Stimulated activated CD8-positive, alpha-beta memory T cell treated with anti-CD3 and anti-CD28 coated beads, Interleukin-15, amount 100 ng/mL, for 24 hours (primary cell): ENCODE data around the gene MPG.

ENCODE experiments used
- DNase-seq: peaks from one replicate; pipeline ENCODE4 v3.0.0-alpha.2; 2020; ENCODE audit warnings: low read depth

The MPG gene

GRCh38 chr16:50769-51591 is 27.0 kb upstream of the MPG start:
- no peak for DNase-seq

- peak; percentile 94 for DNase-seq
Measured at GRCh38 chr16:53346-54236, 24.4 kb upstream of the MPG start, which contains the start of the genes POLR3K and SNRNP25. TSS of gene POLR3K (minus strand) at chr16:53608. CDS start at chr16:53586, 22 bp downstream. TSS of gene SNRNP25 (plus strand) at chr16:53828. CDS start at chr16:54017, 189 bp downstream.

- DNase-seq: no peak
Measured at GRCh38 chr16:54237-54581, 23.8 kb upstream of the MPG start.

GRCh38 chr16:55571-56136 is 22.4 kb upstream of the MPG start:
- no peak for DNase-seq

GRCh38 chr16:56231-56927 is 21.6 kb upstream of the MPG start:
- DNase-seq: no peak

- no peak for DNase-seq
Measured at GRCh38 chr16:57711-58110, 20.3 kb upstream of the MPG start.

- no peak for DNase-seq
Measured at GRCh38 chr16:58491-59439, 19.3 kb upstream of the MPG start.

- DNase-seq: no peak
Measured at GRCh38 chr16:59440-60059, 18.5 kb upstream of the MPG start.

GRCh38 chr16:60166-60565 is 17.9 kb upstream of the MPG start:
- DNase-seq: no peak

GRCh38 chr16:60929-61878 is 16.8 kb upstream of the MPG start:
- DNase-seq: no peak

GRCh38 chr16:61879-62281 is 16.1 kb upstream of the MPG start:
- DNase-seq: no peak

- no peak for DNase-seq
Measured at GRCh38 chr16:62283-62967, 15.6 kb upstream of the MPG start.

- DNase-seq: no peak
Measured at GRCh38 chr16:62968-63391, 15.0 kb upstream of the MPG start.

GRCh38 chr16:63466-63865 is 14.6 kb upstream of the MPG start:
- no peak for DNase-seq

GRCh38 chr16:63998-64913 is 13.8 kb upstream of the MPG start:
- DNase-seq: no peak

- no peak for DNase-seq
Measured at GRCh38 chr16:64914-65255, 13.1 kb upstream of the MPG start.

- DNase-seq: peak; percentile 68
Measured at GRCh38 chr16:65745-66144, 12.3 kb upstream of the MPG start.
